Ishikawa (cell line): Measurements from ENCODE around the gene TMEM198.
A peak's percentile ranks its signal among the peaks of the same experiment; 100 is the strongest.

Source experiments
- CEBPB ChIP-seq: IDR thresholded peaks from 2 replicates; pipeline ENCODE4 v1.6.1; 2012
- CREB1 ChIP-seq: IDR thresholded peaks from 2 replicates; pipeline ENCODE4 v1.6.1; 2012; ENCODE audit warnings: low read depth
- EGR1 ChIP-seq: IDR thresholded peaks from 2 replicates; pipeline ENCODE4 v1.6.1; 2012
- EP300 ChIP-seq: IDR thresholded peaks from 2 replicates; pipeline ENCODE4 v1.6.1; 2012; ENCODE audit warnings: borderline replicate concordance
- FOXM1 ChIP-seq: IDR thresholded peaks from 2 replicates; pipeline ENCODE4 v1.6.1; 2012; ENCODE audit warnings: low read depth, borderline replicate concordance
- MAX ChIP-seq: IDR thresholded peaks from 2 replicates; pipeline ENCODE4 v1.6.1; 2012
- NFIC ChIP-seq: IDR thresholded peaks from 2 replicates; pipeline ENCODE4 v1.6.1; 2012
- RAD21 ChIP-seq: IDR thresholded peaks from 2 replicates; pipeline ENCODE4 v1.6.1; 2012; ENCODE audit warnings: low read depth
- REST ChIP-seq: IDR thresholded peaks from 2 replicates; pipeline ENCODE4 v1.6.1; 2012; ENCODE audit warnings: low read depth, mild to moderate bottlenecking
- TAF1 ChIP-seq: IDR thresholded peaks from 2 replicates; pipeline ENCODE4 v1.6.1; 2012; ENCODE audit warnings: low read depth, mild to moderate bottlenecking
- TCF12 ChIP-seq: IDR thresholded peaks from 2 replicates; pipeline ENCODE4 v1.6.1; 2012; ENCODE audit warnings: low read depth
- TEAD4 ChIP-seq: IDR thresholded peaks from 2 replicates; pipeline ENCODE4 v1.6.1; 2012
- USF1 ChIP-seq: IDR thresholded peaks from 2 replicates; pipeline ENCODE4 v1.6.1; 2012
- YY1 ChIP-seq: IDR thresholded peaks from 2 replicates; pipeline ENCODE4 v1.6.1; 2012; ENCODE audit warnings: low read depth
- ZBTB7A ChIP-seq: IDR thresholded peaks from 2 replicates; pipeline ENCODE4 v1.6.1; 2012; ENCODE audit warnings: low read depth

Gene TMEM198

GRCh38 chr2:219538956-219539788 lies 4.7 kb upstream of the TMEM198 start:
- TF ChIP-seq YY1 = no peak
- TF ChIP-seq CEBPB = no peak
- TF ChIP-seq ZBTB7A = no peak
- no peak for TF ChIP-seq EGR1
- no peak for TF ChIP-seq TAF1
- no peak for TF ChIP-seq REST
- TF ChIP-seq NFIC = no peak

- TF ChIP-seq ZBTB7A (no peak), FOXM1 (no peak), USF1 (no peak), TEAD4 (no peak), CEBPB (no peak)
These were observed 3.7 kb upstream of the TMEM198 start for GRCh38 chr2:219539926-219540678.

GRCh38 chr2:219540784-219541504 lies 2.9 kb upstream of the TMEM198 start:
- TF ChIP-seq EP300 (no peak), EGR1 (no peak), REST (no peak), ZBTB7A (no peak), CREB1 (no peak), NFIC (no peak), TEAD4 (no peak), YY1 (no peak), RAD21 (no peak)

- TF ChIP-seq MAX (peak; percentile 84), TEAD4 (0 out of 2 replicates have a peak, but pooled peaks have one; percentile 12), YY1 (peak; percentile 69), NFIC (peak; percentile 54; the same call in 1 of the 2 replicates), USF1 (0 out of 2 replicates have a peak, but pooled peaks have one; percentile 36), EP300 (no peak), FOXM1 (no peak), TCF12 (peak; percentile 77), TAF1 (no peak), REST (no peak), CREB1 (peak; percentile 38; the same call in 1 of the 2 replicates), ZBTB7A (0 out of 2 replicates have a peak, but pooled peaks have one; percentile 60), RAD21 (peak; percentile 51), EGR1 (peak; percentile 51; the same call in 1 of the 2 replicates), CEBPB (no peak)
These were observed 2.1 kb upstream of the TMEM198 start for GRCh38 chr2:219541611-219542180.
